ENCODE measurements around the gene TAS2R41.

DNA sequence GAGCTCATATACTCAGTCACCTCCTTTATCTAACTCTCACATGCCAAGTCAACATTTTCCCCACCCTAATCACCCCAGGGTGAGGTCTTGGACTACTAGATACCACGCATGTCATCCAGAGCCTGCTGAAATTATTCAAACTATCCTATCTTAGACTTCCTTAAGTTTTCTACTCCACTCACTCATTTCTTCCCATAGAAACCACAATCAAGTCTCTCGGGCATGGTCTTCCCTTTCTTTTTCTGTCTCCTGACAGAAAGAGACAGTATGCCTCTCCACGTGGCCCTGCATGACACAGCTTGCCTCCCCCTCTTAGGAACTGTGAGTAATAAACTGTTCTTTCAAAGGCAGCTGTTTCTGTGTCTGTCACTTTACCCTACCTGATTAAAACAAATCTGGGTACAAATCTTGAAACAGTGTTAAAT lies 29.4 kb downstream of the TAS2R41 start:
- TF ChIP-seq, protein P1, sequence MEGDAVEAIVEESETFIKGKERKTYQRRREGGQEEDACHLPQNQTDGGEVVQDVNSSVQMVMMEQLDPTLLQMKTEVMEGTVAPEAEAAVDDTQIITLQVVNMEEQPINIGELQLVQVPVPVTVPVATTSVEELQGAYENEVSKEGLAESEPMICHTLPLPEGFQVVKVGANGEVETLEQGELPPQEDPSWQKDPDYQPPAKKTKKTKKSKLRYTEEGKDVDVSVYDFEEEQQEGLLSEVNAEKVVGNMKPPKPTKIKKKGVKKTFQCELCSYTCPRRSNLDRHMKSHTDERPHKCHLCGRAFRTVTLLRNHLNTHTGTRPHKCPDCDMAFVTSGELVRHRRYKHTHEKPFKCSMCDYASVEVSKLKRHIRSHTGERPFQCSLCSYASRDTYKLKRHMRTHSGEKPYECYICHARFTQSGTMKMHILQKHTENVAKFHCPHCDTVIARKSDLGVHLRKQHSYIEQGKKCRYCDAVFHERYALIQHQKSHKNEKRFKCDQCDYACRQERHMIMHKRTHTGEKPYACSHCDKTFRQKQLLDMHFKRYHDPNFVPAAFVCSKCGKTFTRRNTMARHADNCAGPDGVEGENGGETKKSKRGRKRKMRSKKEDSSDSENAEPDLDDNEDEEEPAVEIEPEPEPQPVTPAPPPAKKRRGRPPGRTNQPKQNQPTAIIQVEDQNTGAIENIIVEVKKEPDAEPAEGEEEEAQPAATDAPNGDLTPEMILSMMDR (IDR thresholded peaks at IDR 0.05): no peak
- no peak for TF ChIP-seq POLR2A (IDR thresholded peaks at IDR 0.05)
- no peak for TF ChIP-seq POLR2AphosphoS5 (IDR thresholded peaks at IDR 0.05)
